HepG2 (cell line): ENCODE measurements around the gene RECQL. TPM values are rescaled to one million over a fixed set of nuclear protein-coding genes. Genes with fewer than 3 reads are reported as not detected.

ENCODE experiments used
- ATAC-seq: fragments of 200-7000 bp; cut with Tn5 transposase; 3 replicates; pipeline ENCODE4 v1.9.1; 2020; ENCODE audit warnings: mild to moderate bottlenecking, moderate library complexity
- BruUV-seq: library from RNA; stranded (reverse); fragments of 400-500 nt; replicated peaks from 2 replicates; lab custom pipeline; 2021; lab: Mats Ljungman, UMichigan
- CTCF ChIA-PET: fragments of 300-600 bp; formaldehyde crosslinking; extraction: SDS; loops from one replicate; lab custom pipeline; 2021; ENCODE audit warnings: low total read pairs, inconsistent platforms, low intra/inter-chr PET ratio; lab: Yijun Ruan, JAX
- POLR2A ChIA-PET: fragments of 350-600 bp; sonication (Branson Sonifier 250); formaldehyde crosslinking; loops from one replicate; lab custom pipeline; 2020; ENCODE audit warnings: antibody characterized with exemption, inconsistent platforms; lab: Yijun Ruan, JAX
- DNase-seq: peaks from one replicate; pipeline ENCODE4 v3.0.0-alpha.2; 2015; ENCODE audit warnings: low spot score
- FAIRE-seq: peaks from 3 replicates; lab custom pipeline; 2011; peaks lifted over from hg19 to GRCh38; lab: Jason Lieb, UNC
- H2AFZ ChIP-seq: one replicate; pipeline ENCODE4 v1.6.1; 2011; ENCODE audit warnings: low read length, inconsistent platforms
- H3K27ac ChIP-seq: fragments of 300-600 bp; 3 replicates; pipeline ENCODE4 v1.8.0; 2011; ENCODE audit warnings: mixed run types, mild to moderate bottlenecking, mixed read lengths, low read length, inconsistent platforms; ENCODE audit not compliant: insufficient read depth; ENCODE audit errors: extremely low read length
- H3K27me3 ChIP-seq, 2 experiments: fragments of 200-600 bp in 1 of 2; 2 replicates in 1 of 2; 3 replicates in 1 of 2; pipeline versions ENCODE4 v1.6.0 to v1.8.0; 2011; ENCODE audit warnings: low read length in 2 of 2, mild to moderate bottlenecking in 2 of 2, moderate library complexity in 2 of 2, inconsistent platforms in 1 of 2; ENCODE audit not compliant: insufficient read depth in 2 of 2, control insufficient read depth in 1 of 2
- H3K36me3 ChIP-seq, 2 experiments: fragments of 200-600 bp in 1 of 2; replicated peaks in 1 of 2; 2 replicates in 1 of 2; 3 replicates in 1 of 2; pipeline versions ENCODE4 v1.5.1 to v1.8.0; 2011; ENCODE audit warnings: low read length in 2 of 2, inconsistent platforms in 1 of 2; ENCODE audit not compliant: insufficient read depth in 2 of 2, control insufficient read depth in 1 of 2
- H3K4me1 ChIP-seq: 2 replicates; pipeline ENCODE4 v1.5.1; 2012; ENCODE audit warnings: low read length, inconsistent platforms; ENCODE audit not compliant: insufficient read depth
- H3K4me2 ChIP-seq: 2 replicates; pipeline ENCODE4 v1.6.0; 2011; ENCODE audit warnings: low read depth, low read length, inconsistent platforms
- H3K4me3 ChIP-seq, 3 experiments: fragments of 200-600 bp in 1 of 3; sonication (generic), shearing (Covaris generic) in 1 of 3; replicated peaks in 1 of 3; 2 replicates each; pipeline ENCODE4 v1.5.1; 2011 to 2016; ENCODE audit warnings: low read length in 3 of 3, inconsistent platforms in 2 of 3, low read depth in 2 of 3, mild to moderate bottlenecking in 2 of 3, control low read depth in 1 of 3, mixed read lengths in 1 of 3; ENCODE audit not compliant: insufficient read depth in 1 of 3
- H3K79me2 ChIP-seq: one replicate; pipeline ENCODE4 v1.6.1; 2011; ENCODE audit warnings: low read length, inconsistent platforms; ENCODE audit not compliant: insufficient read depth
- H3K9ac ChIP-seq: 2 replicates; pipeline ENCODE4 v1.6.0; 2011; ENCODE audit warnings: mild to moderate bottlenecking, low read depth, low read length, inconsistent platforms; ENCODE audit not compliant: insufficient read depth
- H3K9me3 ChIP-seq: 2 replicates; pipeline ENCODE4 v1.5.1; 2012; ENCODE audit warnings: mild to moderate bottlenecking, low read length
- H4K20me1 ChIP-seq: 2 replicates; pipeline ENCODE4 v1.6.0; 2011; ENCODE audit warnings: inconsistent platforms, mild to moderate bottlenecking, low read length, moderate library complexity; ENCODE audit not compliant: insufficient read depth
- AKAP8 ChIP-seq: sonication (generic); formaldehyde crosslinking; IDR thresholded peaks from 2 replicates; pipeline ENCODE4 v1.5.1; 2020; ENCODE audit warnings: mild to moderate bottlenecking, missing genetic modification reagents
- ETV5 ChIP-seq: IDR thresholded peaks from 2 replicates; pipeline ENCODE4 v1.6.1; 2018; ENCODE audit warnings: missing biosample characterization, missing genetic modification reagents, inconsistent platforms, borderline replicate concordance
- FOXA3 ChIP-seq: IDR thresholded peaks from 2 replicates; pipeline ENCODE4 v1.6.1; 2016; ENCODE audit warnings: missing genetic modification reagents, missing compliant biosample characterization
- KAT8 ChIP-seq: IDR thresholded peaks from 2 replicates; pipeline ENCODE4 v1.6.1; 2016; ENCODE audit warnings: missing genetic modification reagents, missing compliant biosample characterization
- NR2C2 ChIP-seq: sonication (generic); formaldehyde crosslinking; IDR thresholded peaks from 2 replicates; pipeline ENCODE4 v1.4.0; 2020; ENCODE audit warnings: missing genetic modification reagents, mild to moderate bottlenecking, moderate library complexity, borderline replicate concordance
- SIX1 ChIP-seq: sonication (generic); formaldehyde crosslinking; IDR thresholded peaks from 2 replicates; pipeline ENCODE4 v1.4.0; 2020; ENCODE audit warnings: missing genetic modification reagents, borderline replicate concordance
- SP4 ChIP-seq: sonication (generic); formaldehyde crosslinking; IDR thresholded peaks from 2 replicates; pipeline ENCODE4 v1.8.1; 2023; ENCODE audit warnings: mild to moderate bottlenecking, missing genetic modification reagents
- SSRP1 ChIP-seq: IDR thresholded peaks from 2 replicates; pipeline ENCODE4 v1.6.1; 2016; ENCODE audit warnings: control low read depth
- ZBTB38 ChIP-seq: sonication (generic); formaldehyde crosslinking; IDR thresholded peaks from 2 replicates; pipeline ENCODE4 v1.5.1; 2020; ENCODE audit warnings: mild to moderate bottlenecking, missing genetic modification reagents
- ZEB1 ChIP-seq: IDR thresholded peaks from 2 replicates; pipeline ENCODE4 v1.6.1; 2012; ENCODE audit warnings: mild to moderate bottlenecking, low read depth, inconsistent platforms; ENCODE audit not compliant: insufficient replicate concordance
- ZNF550 ChIP-seq: sonication (generic); formaldehyde crosslinking; IDR thresholded peaks from 2 replicates; pipeline ENCODE4 v1.4.0; 2020; ENCODE audit warnings: mild to moderate bottlenecking, missing genetic modification reagents, borderline replicate concordance
- WGBS: methylation state at CpG from one replicate; pipeline ENCODE4 v1.1.6; 2017; ENCODE audit warnings: low lambda C conversion rate; 5-methylcytosine and 5-hydroxymethylcytosine counted together
- in situ Hi-C: cut with HindIII; loops from 2 replicates; pipeline ENCODE4 v1.10.0; 2017; ENCODE audit warnings: low pct_unique_long_range_greater_than_20kb; ENCODE audit not compliant: extremely low pct_ligation_motif_present
- intact Hi-C: fragments of 100-400 bp; cut with micrococcal nuclease; formaldehyde crosslinking; loops from one replicate; pipeline ENCODE4 v1.10.0; 2022; ENCODE audit not compliant: unreplicated experiment
- polyA plus RNA-seq, 8 experiments: library from polyadenylated mRNA; depleted of rRNA in 3 of 8; stranded (reverse) in 7 of 8; unstranded in 1 of 8; fragments of >200 nt; fragmentation: Illumina TruSeq in 4 of 8; extraction: Trizol in 4 of 8; gene quantifications; 2 replicates each; pipeline versions ENCODE4 v1.2.1 to v1.2.3, GENCODE V29; 2011 to 2016; ENCODE audit warnings: low read depth in 4 of 8, missing spikeins in 1 of 8, mixed read lengths in 1 of 8; ENCODE audit not compliant: insufficient read depth in 1 of 8
- total RNA-seq, 5 experiments: library from RNA; depleted of rRNA; stranded (reverse); fragments of >200 nt; fragmentation: Illumina TruSeq; extraction: Trizol; gene quantifications; 2 replicates each; pipeline ENCODE4 v1.2.3, GENCODE V29; 2016; ENCODE audit warnings: low read depth in 1 of 5
- TF ChIP-seq, protein P1 (sequence below): sonication (generic); formaldehyde crosslinking; IDR thresholded peaks from 2 replicates; pipeline ENCODE4 v1.5.0; 2020; ENCODE audit warnings: missing genetic modification reagents
- TF ChIP-seq, protein P2 (sequence below): sonication (generic); formaldehyde crosslinking; IDR thresholded peaks from 2 replicates; pipeline ENCODE4 v1.9.0; 2021; ENCODE audit warnings: missing genetic modification reagents, mild to moderate bottlenecking, borderline replicate concordance
- TF ChIP-seq, protein P3 (sequence below): sonication (generic); formaldehyde crosslinking; IDR thresholded peaks from 2 replicates; pipeline ENCODE4 v1.4.0; 2020; ENCODE audit warnings: missing genetic modification reagents, borderline replicate concordance

The RECQL gene
- total and polyA plus RNA-seq, 2 of the 13 experiments (the other 11 are each of a cell fraction or from before 2014, with no cell fraction given): 7.2 to 41.5 TPM

DNA sequence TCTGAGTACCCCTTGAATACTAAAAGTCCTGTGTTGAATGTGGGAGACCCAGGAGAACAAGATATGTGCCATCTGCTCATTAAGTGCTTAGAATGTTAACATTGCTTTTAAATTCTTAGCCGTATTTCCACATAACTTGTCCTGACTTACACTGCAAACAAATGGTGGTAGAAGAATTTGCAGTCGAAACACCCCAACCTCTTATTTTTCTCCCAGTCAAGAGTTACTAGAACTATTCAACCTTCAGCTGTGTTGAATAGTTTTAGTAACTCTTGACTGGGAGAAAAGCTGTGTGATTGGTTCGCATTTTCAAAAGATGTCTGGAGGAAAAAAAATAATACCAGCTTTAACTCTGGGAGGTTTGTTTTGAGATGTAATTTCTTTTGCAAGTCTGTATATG is 17.0 kb upstream of the RECQL start:
- Histone ChIP-seq H3K9me3 (no peaks in the 10 kb centered on the region), H4K20me1 (no peaks in the 10 kb centered on the region), H3K4me1 (peaks cover 9% of the 10 kb centered on the region), H2AFZ (no peak overlapping the region), H3K4me3 (no peak overlapping the region), H3K27ac (no peak overlapping the region), H3K79me2 (no peaks in the 10 kb centered on the region)
- ChIA-PET POLR2A (no interaction called here), CTCF (no interaction called here)
- intact Hi-C loops: no loop called here
- no peak for FAIRE-seq
- BruUV-seq: no TSS peak
- TF ChIP-seq, protein P1, sequence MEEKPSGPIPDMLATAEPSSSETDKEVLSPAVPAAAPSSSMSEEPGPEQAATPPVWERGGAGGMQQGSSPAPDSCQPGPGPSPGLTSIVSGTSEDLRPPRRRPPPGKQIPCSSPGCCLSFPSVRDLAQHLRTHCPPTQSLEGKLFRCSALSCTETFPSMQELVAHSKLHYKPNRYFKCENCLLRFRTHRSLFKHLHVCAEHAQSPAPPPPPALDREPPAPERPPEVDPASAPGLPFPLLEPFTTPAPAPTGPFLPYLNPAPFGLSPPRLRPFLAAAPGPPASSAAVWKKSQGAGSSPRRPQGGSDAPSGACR (CRISPR knock-in tag): no peak
- TF ChIP-seq, protein P2, sequence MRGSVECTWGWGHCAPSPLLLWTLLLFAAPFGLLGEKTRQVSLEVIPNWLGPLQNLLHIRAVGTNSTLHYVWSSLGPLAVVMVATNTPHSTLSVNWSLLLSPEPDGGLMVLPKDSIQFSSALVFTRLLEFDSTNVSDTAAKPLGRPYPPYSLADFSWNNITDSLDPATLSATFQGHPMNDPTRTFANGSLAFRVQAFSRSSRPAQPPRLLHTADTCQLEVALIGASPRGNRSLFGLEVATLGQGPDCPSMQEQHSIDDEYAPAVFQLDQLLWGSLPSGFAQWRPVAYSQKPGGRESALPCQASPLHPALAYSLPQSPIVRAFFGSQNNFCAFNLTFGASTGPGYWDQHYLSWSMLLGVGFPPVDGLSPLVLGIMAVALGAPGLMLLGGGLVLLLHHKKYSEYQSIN: no peak
- TF ChIP-seq ZNF550 (no peak), SIX1 (CRISPR knock-in tag) (no peak), ZEB1 (no peak), ETV5 (CRISPR knock-in tag) (no peak), SP4 (CRISPR knock-in tag) (no peak), AKAP8 (CRISPR knock-in tag) (no peak), FOXA3 (no peak), SSRP1 (CRISPR knock-in tag) (no peak), NR2C2 (CRISPR knock-in tag) (no peak), ZBTB38 (CRISPR knock-in tag) (no peak), KAT8 (CRISPR knock-in tag) (no peak)
- TF ChIP-seq, protein P3, sequence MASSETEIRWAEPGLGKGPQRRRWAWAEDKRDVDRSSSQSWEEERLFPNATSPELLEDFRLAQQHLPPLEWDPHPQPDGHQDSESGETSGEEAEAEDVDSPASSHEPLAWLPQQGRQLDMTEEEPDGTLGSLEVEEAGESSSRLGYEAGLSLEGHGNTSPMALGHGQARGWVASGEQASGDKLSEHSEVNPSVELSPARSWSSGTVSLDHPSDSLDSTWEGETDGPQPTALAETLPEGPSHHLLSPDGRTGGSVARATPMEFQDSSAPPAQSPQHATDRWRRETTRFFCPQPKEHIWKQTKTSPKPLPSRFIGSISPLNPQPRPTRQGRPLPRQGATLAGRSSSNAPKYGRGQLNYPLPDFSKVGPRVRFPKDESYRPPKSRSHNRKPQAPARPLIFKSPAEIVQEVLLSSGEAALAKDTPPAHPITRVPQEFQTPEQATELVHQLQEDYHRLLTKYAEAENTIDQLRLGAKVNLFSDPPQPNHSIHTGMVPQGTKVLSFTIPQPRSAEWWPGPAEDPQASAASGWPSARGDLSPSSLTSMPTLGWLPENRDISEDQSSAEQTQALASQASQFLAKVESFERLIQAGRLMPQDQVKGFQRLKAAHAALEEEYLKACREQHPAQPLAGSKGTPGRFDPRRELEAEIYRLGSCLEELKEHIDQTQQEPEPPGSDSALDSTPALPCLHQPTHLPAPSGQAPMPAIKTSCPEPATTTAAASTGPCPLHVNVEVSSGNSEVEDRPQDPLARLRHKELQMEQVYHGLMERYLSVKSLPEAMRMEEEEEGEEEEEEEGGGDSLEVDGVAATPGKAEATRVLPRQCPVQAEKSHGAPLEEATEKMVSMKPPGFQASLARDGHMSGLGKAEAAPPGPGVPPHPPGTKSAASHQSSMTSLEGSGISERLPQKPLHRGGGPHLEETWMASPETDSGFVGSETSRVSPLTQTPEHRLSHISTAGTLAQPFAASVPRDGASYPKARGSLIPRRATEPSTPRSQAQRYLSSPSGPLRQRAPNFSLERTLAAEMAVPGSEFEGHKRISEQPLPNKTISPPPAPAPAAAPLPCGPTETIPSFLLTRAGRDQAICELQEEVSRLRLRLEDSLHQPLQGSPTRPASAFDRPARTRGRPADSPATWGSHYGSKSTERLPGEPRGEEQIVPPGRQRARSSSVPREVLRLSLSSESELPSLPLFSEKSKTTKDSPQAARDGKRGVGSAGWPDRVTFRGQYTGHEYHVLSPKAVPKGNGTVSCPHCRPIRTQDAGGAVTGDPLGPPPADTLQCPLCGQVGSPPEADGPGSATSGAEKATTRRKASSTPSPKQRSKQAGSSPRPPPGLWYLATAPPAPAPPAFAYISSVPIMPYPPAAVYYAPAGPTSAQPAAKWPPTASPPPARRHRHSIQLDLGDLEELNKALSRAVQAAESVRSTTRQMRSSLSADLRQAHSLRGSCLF (CRISPR knock-in tag): no peak
- TF ChIP-seq, all 625 proteins: peak for 0
- in situ Hi-C loops: loop anchor here (25.0 kb wide), 1 partner anchor 519 kb away; the partner anchor contains the start of gene CMAS
- H3K36me3 ChIP-seq: peaks cover 4 to 9% of the 10 kb centered on the region in 2 experiments; a peak in 3 of 5 replicates
- no peak overlapping the region for H3K9ac ChIP-seq
- DNase-seq (no peak), ATAC-seq (no peak)
- H3K27me3 ChIP-seq: no peaks in the 10 kb centered on the region
- H3K4me2 ChIP-seq: no peak overlapping the region
- WGBS: 96% methylated on average over 3 of the region's 3 CpGs
